HCT116 (cell line): Measurements from ENCODE around the gene ADAMTS6.

Experiments used
- CBX3 ChIP-seq: IDR thresholded peaks from 2 replicates; pipeline ENCODE4 v1.6.1; 2012; ENCODE audit warnings: low read depth
- CEBPB ChIP-seq: IDR thresholded peaks from 2 replicates; pipeline ENCODE4 v1.6.1; 2012; ENCODE audit warnings: low read depth
- CTCF ChIP-seq, 3 experiments: fragments of 200-600 bp in 1 of 3; sonication (generic) in 1 of 3; IDR thresholded peaks in 2 of 3; conservative IDR thresholded peaks in 1 of 3; 2 replicates each; pipeline ENCODE4 v1.5.1; 2012 to 2017; ENCODE audit warnings: low read depth in 2 of 3, low read length in 2 of 3, antibody characterized with exemption in 1 of 3, borderline replicate concordance in 1 of 3, control low read depth in 1 of 3, mild to moderate bottlenecking in 1 of 3, mixed read lengths in 1 of 3, mixed run types in 1 of 3, moderate library complexity in 1 of 3; ENCODE audit not compliant: insufficient read depth in 1 of 3
- ELF1 ChIP-seq: IDR thresholded peaks from 2 replicates; pipeline ENCODE4 v1.6.1; 2012; ENCODE audit warnings: low read depth, borderline replicate concordance
- EZH2 ChIP-seq: fragments of 200-600 bp; sonication (generic); IDR thresholded peaks from 2 replicates; pipeline ENCODE4 v1.6.1; 2017; ENCODE audit warnings: antibody characterized with exemption, mixed run types
- EZH2phosphoT487 ChIP-seq: fragments of 200-600 bp; IDR thresholded peaks from 2 replicates; pipeline ENCODE4 v1.6.1; 2018; ENCODE audit warnings: antibody characterized with exemption, borderline replicate concordance
- POLR2A ChIP-seq: IDR thresholded peaks from 2 replicates; pipeline ENCODE4 v1.7.0; 2011; ENCODE audit warnings: borderline replicate concordance; ENCODE audit not compliant: insufficient read depth, insufficient read length; ENCODE audit errors: extremely low read depth
- POLR2AphosphoS5 ChIP-seq: IDR thresholded peaks from 2 replicates; pipeline ENCODE4 v1.6.1; 2011; ENCODE audit warnings: mild to moderate bottlenecking, low read depth, low read length, moderate library complexity
- RAD21 ChIP-seq: IDR thresholded peaks from 2 replicates; pipeline ENCODE4 v1.6.1; 2012; ENCODE audit warnings: low read depth, mild to moderate bottlenecking
- SP1 ChIP-seq: IDR thresholded peaks from 2 replicates; pipeline ENCODE4 v1.6.1; 2012; ENCODE audit warnings: low read depth
- YY1 ChIP-seq: IDR thresholded peaks from 2 replicates; pipeline ENCODE4 v1.6.1; 2011; ENCODE audit warnings: low read length, low read depth, moderate library complexity, mild to moderate bottlenecking; ENCODE audit not compliant: insufficient replicate concordance; ENCODE audit errors: extremely low read depth
- ZFX ChIP-seq: fragments of 450-650 bp; IDR thresholded peaks from 2 replicates; pipeline ENCODE4 v1.6.1; 2017
- ZNF274 ChIP-seq: fragments of 200-500 bp; sonication (Bioruptor generic); IDR thresholded peaks from 2 replicates; pipeline ENCODE4 v1.6.1; 2014; ENCODE audit warnings: mild to moderate bottlenecking, low read depth, low read length, inconsistent platforms

- TF ChIP-seq CTCF (IDR thresholded peaks at IDR 0.05 in 2 of 3, conservative IDR thresholded peaks at IDR 0.05 in 1 of 3; ENCODE audit: borderline replicate concordance in 1 of 3, insufficient read depth in 1 of 3, low read depth in 2 of 3, low read length in 2 of 3) = no peak
- TF ChIP-seq ZFX = no peak
- TF ChIP-seq SP1 = no peak
- TF ChIP-seq EZH2 = no peak
- no peak for TF ChIP-seq YY1
- TF ChIP-seq RAD21 = no peak
- no peak for TF ChIP-seq POLR2A
- TF ChIP-seq POLR2AphosphoS5 = no peak
- TF ChIP-seq CEBPB = no peak
- TF ChIP-seq EZH2phosphoT487 = no peak
- TF ChIP-seq ELF1 = no peak
- no peak for TF ChIP-seq ZNF274
- no peak for TF ChIP-seq CBX3
These were observed 355.9 kb downstream of the ADAMTS6 start for GRCh38 chr5:65125591-65126541.
